ENCODE data around the gene FRMD6.

Gene FRMD6

DNA sequence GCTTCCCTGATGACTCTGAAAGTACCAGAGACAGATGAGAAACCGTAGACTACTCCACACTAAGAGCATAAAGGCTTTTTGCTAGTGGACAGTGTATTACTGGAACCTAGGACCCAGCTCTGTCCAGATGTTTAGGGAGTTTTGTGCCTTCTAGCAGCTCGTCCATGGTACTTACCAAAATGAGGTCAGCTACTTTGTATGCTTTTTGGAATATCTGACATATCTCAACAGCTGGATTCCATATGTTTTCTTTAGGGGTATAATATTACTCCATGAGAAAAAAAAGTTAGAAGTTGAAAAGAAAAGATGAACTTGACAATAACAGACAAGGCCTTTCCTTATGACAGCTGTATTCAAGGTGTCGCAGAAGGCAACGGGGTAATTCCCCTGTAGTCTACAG, 32.1 kb upstream of the FRMD6 start:
- TF ChIP-seq ZFX (IDR thresholded peaks at IDR 0.05), result no peak
- TF ChIP-seq, protein P1, sequence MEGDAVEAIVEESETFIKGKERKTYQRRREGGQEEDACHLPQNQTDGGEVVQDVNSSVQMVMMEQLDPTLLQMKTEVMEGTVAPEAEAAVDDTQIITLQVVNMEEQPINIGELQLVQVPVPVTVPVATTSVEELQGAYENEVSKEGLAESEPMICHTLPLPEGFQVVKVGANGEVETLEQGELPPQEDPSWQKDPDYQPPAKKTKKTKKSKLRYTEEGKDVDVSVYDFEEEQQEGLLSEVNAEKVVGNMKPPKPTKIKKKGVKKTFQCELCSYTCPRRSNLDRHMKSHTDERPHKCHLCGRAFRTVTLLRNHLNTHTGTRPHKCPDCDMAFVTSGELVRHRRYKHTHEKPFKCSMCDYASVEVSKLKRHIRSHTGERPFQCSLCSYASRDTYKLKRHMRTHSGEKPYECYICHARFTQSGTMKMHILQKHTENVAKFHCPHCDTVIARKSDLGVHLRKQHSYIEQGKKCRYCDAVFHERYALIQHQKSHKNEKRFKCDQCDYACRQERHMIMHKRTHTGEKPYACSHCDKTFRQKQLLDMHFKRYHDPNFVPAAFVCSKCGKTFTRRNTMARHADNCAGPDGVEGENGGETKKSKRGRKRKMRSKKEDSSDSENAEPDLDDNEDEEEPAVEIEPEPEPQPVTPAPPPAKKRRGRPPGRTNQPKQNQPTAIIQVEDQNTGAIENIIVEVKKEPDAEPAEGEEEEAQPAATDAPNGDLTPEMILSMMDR (conservative IDR thresholded peaks at IDR 0.05), result no peak
- no peak overlapping the region for H3K27ac ChIP-seq

DNA sequence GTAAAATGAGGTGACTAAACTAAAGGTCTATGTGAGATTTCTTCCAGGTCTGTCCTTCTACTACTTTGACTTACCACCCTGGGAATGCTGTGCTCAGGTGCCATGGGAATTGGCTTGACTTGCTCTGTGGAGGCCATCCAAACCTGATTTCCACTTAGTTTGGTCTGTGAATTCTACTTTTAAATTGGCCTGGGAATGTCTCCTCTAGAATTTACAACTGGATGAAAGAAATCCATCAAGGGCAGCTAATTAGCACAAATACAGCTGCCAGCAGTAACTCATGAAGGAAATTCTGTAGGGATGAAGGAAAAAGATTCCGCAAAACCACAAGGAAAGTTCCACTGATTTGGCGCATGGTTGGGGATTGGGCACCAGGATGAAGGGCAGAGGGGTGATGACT, 31.7 kb upstream of the FRMD6 start:
- TF ChIP-seq, protein P1 (conservative IDR thresholded peaks at IDR 0.05), result no peak
- TF ChIP-seq ZFX (IDR thresholded peaks at IDR 0.05), result no peak
- H3K27ac ChIP-seq, result no peak overlapping the region

DNA sequence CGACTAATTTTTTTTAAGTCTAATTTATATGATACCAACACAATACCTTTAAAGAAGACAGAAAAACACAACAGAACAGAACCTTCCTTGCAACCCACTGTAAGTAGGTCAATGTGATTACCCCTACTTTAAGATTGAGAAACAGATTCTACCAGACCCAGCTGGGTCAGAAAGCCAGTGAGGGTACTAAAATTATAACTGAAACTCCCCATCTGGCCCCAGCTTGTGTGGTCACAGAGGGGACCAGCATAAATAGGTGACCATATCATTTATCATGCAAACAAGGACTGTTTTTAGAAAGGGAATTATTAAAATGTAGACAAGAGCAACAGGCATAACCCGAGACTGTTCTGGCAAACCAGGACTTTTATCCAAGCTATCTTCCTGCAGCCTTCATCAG, 30.1 kb upstream of the FRMD6 start:
- H3K27ac ChIP-seq, result no peak overlapping the region
- TF ChIP-seq, protein P1 (conservative IDR thresholded peaks at IDR 0.05), result no peak
- TF ChIP-seq ZFX (IDR thresholded peaks at IDR 0.05), result no peak

DNA sequence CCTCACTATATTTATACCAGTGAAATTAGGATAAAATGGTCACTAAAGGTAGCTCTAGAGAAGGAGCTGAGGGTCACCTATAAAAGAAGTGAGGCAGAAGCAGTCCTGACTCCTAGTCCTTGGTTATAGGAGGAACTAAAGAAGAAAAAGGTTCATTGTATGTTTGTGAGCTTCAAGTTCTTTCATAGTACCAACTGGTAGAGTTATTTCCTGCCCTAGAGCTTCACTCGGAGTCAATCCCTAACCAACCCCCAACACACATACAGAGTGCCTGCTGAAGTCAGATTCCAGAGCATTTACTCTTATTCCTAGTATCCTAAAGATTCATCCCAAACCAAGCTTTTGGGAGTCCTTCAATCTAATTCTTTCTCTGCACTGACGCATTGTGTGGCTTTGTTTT, 29.3 kb upstream of the FRMD6 start:
- no peak for TF ChIP-seq ZFX (IDR thresholded peaks at IDR 0.05)
- TF ChIP-seq, protein P1 (conservative IDR thresholded peaks at IDR 0.05), result no peak
- no peak overlapping the region for H3K27ac ChIP-seq

DNA sequence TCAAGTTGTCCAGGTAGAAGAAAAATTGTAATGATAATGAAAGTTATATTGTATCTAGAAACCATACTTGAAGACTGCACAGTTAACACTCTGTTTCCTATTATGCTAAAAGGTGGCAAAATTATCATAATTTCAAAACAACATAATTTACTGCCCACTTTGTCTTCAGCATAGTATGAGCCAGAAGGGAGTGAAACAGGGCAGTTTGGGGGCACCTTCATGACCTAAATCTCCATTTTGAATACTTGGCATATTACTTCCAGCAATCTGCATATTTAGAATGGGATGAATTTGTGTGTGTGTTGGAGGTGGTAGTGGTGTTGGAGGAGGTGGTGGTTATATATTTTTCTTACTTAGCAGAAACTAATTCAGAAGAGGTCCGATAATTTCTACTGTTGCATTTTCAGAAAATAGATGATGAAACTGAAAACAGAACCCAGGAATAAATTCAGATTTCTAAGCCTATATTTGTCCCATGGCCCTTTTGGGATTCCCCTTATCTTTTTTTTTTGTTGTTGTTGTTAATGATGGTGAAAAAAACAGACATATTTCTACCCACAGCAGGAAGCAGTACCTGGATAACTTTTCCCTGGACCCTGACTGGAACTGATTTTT, 26.6 kb upstream of the FRMD6 start:
- no peak overlapping the region; the same call in 1 of the 2 replicates for H3K27ac ChIP-seq
- TF ChIP-seq ZFX (IDR thresholded peaks at IDR 0.05), result no peak
- TF ChIP-seq, protein P1 (conservative IDR thresholded peaks at IDR 0.05), result no peak

DNA sequence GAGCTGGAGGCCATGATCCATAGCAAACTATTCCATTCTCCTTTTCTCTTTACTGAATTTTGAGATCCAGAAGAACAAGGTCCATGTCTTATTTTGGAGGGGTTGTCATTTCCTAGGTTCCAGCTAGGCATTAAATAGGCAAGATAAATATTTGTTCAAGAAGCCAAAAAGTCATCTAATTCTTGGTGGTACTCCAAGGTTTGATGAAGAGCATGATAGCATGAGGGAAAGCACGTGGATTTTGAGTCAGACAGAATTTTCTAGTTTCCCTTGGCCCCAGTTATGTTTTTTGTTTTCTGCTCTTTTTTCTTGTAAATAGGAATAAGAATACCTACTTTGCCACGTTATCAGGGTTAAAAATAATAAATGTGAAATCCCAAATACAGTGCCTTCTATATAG, 25.5 kb upstream of the FRMD6 start:
- TF ChIP-seq, protein P1 (conservative IDR thresholded peaks at IDR 0.05), result no peak
- TF ChIP-seq ZFX (IDR thresholded peaks at IDR 0.05), result no peak
- no peak overlapping the region for H3K27ac ChIP-seq

DNA sequence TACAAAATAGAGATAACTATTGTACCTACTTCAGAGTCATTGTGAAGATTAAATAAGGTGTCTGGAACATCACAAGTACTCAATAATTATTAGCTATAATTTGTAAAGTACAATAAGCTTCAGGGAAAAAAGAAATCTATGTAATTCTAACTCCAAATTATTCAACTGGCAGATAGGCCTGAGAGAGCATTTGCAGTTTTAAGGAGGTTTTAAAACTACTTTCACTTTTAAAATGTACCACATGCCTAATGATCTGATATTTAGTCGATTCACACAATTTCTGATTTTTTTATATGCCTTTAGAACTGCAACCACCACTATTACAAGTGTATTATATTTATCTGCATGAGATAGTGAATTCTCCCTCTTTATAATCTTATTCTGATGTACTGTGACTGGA, 24.9 kb upstream of the FRMD6 start:
- no peak overlapping the region for H3K27ac ChIP-seq
- TF ChIP-seq, protein P1 (conservative IDR thresholded peaks at IDR 0.05), result no peak
- TF ChIP-seq ZFX (IDR thresholded peaks at IDR 0.05), result no peak
